GM18873 (cell line): ENCODE data around the gene LRRC27.

ENCODE experiments used
- ATAC-seq: cut with Tn5 transposase; IDR thresholded peaks from one replicate; pipeline ENCODE4 v1.9.1; 2021; ENCODE audit warnings: mild to moderate bottlenecking, moderate library complexity, moderate number of reproducible peaks; ENCODE audit not compliant: unreplicated experiment, low FRiP score

The LRRC27 gene

DNA sequence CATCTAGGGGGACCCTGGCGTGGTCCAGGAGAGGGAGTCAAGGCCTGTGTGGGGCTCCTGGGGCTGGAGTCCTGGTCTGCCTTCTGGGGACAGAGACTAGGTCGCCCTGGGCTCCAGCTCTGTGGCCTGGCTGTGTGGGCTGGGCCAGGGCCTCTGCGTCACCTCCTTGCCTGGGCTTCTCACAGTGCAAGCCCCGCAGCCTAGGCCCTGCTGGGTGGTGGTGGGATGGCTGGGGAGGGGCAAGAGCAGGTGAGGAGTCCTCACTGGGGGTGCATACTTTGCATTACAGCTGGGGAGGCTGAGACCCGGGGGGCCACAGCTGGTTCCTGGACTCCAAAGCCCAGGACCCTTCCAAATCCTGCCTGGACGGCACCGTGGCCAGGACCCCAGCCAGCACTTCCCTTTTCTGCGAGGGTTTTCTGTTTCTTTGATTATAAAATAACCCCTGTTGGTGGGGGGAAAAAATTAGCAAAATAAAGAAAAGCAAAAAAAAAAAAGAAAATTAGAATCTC lies 88.5 kb downstream of the LRRC27 start:
- ATAC-seq = no peak

DNA sequence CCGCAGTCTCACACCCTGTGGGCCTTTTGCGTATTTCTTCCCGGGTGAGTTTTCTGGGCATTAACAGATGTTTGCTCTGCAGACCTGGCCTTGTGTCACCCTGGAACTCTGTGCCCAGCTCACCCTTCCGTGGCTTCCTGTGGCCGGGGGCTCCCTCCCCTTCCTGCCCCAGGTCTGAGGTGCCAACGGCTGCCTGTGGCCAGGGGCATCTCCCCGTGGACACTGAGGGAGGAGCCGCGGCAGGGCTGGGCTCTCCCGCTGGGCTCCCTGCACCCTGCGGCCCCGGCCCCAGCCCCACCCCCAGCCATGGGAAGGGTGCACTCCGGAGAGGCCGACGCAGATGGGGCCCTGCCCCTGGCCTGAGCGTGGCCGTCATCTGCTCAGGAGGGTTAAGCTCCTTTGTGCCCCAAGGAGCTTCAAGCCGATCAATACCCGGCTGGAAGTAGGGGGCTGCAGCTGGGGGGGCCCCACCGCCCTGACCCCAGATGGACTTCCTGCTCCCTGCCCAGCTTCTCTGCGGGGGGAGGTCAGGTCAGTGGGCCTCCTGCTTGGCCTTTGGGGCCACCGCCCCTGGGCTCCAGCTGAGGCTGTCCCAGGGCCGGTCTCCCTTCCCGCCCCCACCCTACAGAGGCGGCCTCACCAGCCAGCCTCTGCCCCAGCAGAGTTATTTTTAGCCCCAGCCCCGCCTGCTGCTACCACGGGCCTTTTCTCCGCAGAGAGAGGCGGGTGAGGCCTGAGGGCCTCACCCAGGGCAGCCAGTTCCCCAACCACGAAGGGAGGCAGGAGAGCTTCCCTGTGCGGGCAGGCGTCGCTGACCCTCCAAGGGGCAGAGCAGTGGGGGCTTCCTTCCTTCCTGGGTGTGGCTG lies 89.2 kb downstream of the LRRC27 start:
- ATAC-seq = no peak

DNA sequence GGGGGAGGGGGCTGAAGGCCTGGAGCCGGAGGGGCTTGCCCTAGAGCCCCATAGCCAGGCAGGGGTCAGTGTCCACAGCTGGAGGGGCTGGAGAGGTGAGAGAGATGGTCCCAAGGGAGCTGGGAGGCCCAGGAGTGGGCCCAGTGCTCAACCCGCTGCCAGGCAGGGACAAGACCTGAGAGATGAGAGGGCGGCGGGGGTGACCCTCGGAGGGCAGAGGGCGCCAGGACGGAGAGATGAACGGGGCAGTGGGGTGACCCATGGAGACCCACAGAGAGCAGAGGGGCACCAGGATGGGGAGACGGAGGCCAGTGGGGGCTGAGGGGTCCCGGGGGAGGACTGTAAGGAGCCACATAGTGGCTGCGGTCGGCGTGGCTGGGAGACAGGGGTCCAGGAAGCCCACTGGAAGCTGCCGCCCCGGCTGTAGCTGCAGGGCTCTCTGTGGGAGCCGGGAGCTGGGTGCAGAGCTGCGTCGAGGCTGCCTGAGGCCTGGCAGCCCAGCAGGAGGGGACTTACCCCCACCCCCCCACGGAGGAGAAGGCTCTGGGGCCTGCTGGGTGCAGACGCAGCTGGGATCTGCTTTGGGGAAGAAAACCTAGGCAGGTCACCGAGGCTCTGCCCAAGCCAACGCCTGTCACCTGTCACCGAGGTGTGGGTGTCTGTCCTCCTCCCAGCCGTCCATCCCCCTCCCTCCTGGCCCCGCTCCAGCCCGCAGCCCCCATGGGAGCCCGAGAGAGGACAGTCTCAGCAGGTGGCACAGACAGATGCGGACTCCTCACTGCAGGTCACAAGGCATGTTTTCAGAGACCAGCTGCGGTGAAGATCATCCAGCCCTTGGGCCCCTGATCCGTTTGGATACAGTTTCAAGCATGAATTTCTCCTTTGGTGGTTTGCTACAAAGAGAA lies 90.1 kb downstream of the LRRC27 start:
- no peak for ATAC-seq

DNA sequence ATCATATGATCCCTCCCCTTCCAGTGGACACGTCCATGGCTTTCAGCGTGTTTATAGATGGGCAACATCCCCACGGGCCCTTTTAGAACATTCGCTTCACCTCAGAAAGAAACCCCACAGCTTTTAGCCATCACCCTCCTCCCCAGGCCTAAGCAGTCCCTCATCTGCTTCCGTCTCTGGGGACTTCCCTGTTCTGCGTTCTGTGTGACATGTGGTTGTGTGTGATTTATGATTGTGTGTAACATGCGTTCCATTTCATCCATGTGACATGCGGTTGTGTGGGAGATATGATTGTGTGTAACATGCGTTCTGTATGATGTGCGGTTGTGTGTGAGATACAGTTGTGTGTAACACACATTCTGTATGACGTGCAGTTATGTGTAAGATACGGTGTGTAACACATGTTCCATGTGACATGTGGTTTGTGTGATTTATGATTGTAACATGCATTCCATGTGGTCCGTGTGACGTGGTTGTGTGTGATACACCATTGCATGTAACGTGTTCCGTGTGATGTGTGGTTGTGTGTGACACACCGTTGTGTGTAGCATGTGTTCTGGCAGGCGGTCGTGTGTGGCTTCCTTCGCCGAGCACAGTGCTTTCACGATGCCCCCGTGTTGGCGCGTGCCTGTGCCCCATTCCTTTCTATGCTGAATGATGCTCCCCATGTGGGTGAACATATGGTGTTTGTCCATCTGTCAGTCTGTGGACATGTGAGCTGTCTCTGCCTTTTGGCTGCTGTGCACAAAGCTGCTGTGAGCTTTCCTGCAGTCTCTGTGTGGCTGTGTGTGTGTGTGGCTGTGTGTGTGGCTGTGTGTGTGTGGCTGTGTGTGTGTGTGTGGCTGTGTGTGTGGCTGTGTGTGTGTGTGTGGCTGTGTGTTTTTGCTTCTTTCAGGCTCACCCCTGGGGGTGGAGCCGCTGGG lies 91.2 kb downstream of the LRRC27 start:
- ATAC-seq = no peak

DNA sequence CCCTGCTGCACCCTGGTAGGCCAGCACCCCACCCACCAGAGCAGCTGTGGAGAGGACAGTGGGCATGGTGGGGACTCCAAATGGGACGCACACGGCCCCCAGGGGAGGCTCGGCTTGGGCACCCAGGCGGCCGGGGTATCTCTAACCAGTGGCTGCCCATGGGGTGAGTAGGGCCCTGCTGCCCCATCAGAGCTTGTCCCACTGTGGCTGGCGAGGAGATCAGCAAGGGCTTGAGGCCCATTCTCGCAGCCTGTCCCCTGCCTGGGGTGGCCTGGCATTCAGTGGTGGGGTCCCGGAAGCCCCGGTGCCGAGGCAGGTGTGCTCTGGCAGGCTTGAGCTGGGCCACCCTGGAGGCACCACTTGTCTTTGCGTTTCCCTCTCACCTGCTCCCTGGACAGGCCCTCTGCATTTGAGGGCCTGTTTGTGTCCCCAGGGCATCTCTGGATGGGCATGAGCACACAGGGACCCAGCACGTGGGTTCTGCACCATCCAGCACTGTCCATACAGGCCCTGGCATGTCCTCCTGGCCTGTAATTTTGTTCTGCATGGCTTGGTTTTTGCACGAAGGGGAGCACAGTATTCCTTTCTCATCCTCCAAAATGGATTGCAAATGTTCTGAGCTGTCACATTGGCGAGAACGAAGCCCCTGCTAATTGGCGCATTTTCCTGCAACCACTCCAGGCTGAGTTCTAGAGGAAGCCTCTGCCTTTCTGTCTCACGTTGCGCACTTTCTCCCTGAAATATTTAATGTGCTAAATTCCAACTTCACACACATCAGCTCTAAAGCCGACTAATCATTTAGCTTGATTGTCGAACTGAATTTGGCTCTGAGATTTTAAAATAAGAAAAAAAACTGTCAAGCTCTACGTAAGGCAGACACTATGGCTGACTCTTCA lies 92.2 kb downstream of the LRRC27 start:
- ATAC-seq = no peak

DNA sequence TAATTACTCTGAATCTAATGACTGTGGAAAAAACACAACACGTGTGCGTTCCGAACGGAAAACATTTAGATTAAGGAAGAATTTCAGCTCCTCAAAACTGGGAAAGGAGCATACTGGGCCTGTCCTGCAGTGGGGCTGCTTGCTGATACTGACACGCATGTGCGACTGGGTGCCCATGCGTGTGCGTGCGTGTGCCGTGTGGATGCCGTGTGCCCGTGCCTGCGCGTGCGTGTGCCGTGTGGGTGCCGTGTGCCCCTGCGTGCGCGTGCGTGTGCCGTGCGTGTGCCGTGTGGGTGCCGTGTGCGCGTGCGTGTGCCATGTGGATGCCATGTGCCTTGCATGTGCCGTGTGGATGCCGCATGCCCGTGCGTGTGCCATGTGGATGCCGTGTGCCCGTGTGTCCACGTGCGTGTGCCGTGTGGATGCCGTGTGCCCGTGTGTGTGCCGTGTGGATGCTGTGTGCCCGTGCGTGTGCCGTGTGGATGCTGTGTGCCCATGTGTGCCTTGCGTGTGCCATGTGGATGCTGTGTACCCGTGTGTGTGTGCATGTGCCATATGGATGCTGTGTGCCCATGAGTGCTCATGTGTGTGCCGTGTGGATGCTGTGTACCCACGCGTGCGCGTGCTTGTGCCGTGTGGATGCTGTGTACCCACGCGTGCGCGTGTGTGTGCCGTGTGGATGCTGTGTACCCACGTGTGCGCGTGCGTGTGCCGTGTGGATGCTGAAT lies 93.2 kb downstream of the LRRC27 start:
- no peak for ATAC-seq

DNA sequence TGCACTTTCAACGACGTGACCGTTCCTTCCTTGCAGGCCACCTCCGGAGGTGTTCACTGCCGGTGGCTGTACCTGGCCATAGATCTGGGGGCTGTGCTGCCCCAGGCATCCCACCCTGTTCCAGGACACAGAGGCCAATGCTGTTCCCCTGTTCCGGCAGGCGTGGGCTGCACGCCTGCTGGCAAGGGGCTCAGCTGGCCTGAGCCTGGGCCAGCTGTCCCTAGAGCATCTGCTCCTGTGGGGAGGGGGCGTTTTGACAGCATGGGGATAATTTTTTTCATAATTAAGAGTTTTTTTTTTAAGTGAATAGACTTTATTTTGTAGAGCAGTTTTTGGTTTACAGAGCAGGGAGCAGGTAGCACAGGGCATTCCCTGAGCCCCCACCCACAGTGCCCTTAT lies 93.8 kb downstream of the LRRC27 start:
- no peak for ATAC-seq

DNA sequence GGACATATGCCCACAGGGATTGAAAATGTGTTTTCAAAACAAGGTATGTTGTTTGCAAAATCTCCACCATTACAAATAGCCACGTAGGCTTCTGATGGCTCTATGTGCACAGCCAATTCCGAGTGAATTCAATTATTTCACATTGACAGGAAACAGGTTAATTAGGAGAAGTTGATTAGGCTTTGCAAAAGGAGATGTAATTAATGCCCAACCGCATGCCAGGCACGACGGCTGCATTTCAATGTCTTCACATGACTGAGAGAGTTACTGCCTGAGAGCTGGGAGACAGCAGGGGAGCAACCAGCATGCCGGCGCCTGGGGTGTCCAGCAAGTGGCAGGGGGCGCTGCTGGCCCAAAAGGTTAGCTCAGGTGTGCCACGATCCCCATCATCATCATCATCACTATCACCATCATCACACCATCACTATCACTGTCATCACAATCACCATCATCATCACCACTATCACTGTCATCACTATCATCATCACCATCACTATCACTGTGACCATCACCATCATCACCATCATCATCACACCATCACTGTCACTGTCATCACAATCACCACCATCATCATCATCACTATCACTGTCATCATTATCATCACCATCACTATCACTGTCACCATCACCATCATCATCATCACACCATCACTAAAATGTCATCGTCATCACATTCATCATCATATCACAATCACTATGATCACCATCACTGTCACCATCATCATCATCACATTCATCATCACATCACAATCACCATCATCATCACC lies 95.2 kb downstream of the LRRC27 start:
- no peak for ATAC-seq

DNA sequence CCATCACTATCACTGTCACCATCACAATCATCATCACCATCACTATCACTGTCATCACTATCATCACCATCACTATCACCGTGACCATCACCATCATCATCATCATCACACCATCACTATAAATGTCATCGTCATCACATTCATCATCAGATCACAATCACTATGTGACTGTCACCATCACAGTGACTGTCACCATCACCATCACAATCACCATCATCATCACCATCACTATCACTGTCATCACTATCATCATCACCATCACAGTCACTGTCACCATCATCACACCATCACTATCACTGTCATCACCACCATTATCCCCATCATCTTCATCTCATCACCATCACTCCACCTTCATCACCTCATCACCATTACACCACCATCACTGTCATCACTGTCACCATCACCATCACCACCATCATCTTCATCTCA lies 96.0 kb downstream of the LRRC27 start:
- ATAC-seq = no peak

DNA sequence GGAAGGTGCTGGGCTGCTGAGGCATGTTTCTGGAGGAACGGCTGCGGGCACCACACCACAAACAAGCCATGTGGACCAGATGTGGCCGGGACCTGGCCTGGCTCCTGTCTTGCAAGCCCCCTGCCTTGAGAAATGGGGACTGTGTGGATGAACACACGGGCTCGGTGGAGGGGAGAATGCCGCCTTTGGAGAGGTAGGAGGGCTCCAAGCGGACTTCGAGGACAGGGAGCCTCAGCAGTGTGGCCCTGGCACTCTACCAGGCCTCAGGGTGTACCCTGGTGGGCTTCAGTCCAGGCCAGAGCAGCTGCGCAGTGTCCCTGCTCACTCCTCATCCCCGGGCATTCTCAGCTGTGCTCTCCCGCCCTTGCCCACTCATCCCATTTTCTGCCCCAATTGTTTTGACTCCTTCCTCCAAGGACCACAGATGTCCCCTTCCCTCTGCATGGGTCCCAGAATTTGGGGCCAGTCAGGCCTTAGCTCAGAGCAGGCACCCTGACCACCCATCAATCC lies 96.5 kb downstream of the LRRC27 start:
- no peak for ATAC-seq
